Astrocyte (in vitro differentiated cells and primary cell): Measurements from ENCODE around the gene MRPS12.

ENCODE experiments used
- EZH2 ChIP-seq: IDR thresholded peaks from 2 replicates; pipeline ENCODE4 v1.6.1; 2012; ENCODE audit warnings: mild to moderate bottlenecking, low read length, inconsistent platforms; ENCODE audit not compliant: insufficient read depth
- TF ChIP-seq, protein P1 (sequence below): IDR thresholded peaks from 2 replicates; pipeline ENCODE4 v1.5.1; 2011; ENCODE audit warnings: low read depth, mild to moderate bottlenecking, inconsistent platforms, low read length, moderate library complexity; ENCODE audit not compliant: insufficient read depth

DNA sequence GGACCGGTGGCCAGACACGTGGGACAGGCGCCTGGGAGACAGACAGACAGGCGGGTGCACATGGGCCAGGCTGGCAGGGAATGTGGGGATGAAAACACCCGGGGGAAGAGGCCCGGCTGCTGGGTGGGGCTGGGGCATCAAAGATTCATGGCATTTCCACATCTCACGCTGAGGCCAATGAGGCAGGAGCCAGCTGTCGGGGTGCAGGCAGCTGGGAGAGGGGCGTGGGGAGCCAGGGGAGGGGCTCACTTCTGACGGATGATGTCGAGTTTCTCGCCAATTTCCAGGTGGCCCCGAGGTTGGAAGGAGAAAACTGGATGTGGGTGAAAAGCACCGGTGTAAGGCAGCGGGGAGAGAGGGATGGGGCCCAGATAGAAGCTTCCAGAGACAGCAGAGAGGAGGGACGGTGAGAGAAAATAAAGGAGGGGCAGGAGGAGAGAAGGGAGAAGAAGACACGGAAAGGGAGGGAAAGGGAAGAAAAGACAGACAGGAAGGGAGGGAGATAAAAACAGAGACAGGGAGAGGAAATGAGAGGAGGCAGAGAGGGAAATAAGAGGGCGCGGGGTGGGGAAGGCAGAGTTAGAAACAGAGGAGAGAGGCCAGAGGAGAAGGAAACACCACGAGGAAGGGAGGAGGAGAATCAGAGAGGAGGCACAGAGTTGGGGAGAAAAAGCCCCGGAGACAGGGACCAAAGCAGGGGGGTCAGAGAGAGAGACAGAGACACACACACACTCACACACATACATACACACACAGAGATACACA lies 10.7 kb upstream of the MRPS12 start:
- TF ChIP-seq EZH2 = no peak
- TF ChIP-seq, protein P1, sequence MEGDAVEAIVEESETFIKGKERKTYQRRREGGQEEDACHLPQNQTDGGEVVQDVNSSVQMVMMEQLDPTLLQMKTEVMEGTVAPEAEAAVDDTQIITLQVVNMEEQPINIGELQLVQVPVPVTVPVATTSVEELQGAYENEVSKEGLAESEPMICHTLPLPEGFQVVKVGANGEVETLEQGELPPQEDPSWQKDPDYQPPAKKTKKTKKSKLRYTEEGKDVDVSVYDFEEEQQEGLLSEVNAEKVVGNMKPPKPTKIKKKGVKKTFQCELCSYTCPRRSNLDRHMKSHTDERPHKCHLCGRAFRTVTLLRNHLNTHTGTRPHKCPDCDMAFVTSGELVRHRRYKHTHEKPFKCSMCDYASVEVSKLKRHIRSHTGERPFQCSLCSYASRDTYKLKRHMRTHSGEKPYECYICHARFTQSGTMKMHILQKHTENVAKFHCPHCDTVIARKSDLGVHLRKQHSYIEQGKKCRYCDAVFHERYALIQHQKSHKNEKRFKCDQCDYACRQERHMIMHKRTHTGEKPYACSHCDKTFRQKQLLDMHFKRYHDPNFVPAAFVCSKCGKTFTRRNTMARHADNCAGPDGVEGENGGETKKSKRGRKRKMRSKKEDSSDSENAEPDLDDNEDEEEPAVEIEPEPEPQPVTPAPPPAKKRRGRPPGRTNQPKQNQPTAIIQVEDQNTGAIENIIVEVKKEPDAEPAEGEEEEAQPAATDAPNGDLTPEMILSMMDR = no peak
